ENCODE measurements around the gene FH. TPM values are rescaled to one million over a fixed set of nuclear protein-coding genes. Genes with fewer than 3 reads are reported as not detected.
A peak's percentile ranks its signal among the peaks of the same experiment; 100 is the strongest.

The FH gene
- total RNA-seq, 1 experiment from 2014 or later: 58.3 TPM

DNA sequence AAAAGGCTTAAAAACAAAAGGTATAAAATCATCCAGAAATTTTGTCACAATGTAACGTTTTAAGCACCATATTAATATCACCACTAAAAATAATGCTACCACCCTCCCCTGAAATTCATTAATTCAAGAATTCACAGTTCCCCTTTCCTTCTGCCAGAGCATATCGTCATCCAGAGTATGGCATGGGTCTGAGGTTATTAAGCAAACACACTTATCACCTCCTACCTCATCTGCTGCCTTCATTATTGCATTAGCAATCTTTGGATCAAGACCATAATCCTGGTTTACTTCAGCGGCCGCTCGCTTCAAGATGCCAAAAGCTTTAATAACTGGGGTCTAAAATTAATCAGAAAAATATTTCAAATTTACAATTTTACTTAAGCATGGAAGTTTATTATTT lies 6.2 kb downstream of the FH start:
- H3K36me3 ChIP-seq (ENCODE audit: insufficient read depth, low read length): peaks cover 55% of the 10 kb centered on the region; the same call in 1 of the 2 replicates
- no peak for DNase-seq
- H3K9me2 ChIP-seq (replicated peaks; ENCODE audit: insufficient read depth, low read length): no peaks in the 10 kb centered on the region
- no peaks in the 10 kb centered on the region for H3K27me3 ChIP-seq (ENCODE audit: low read length)
- no peak overlapping the region for H3K4me2 ChIP-seq (ENCODE audit: low read depth, low read length, poor library complexity, severe bottlenecking)
- no peaks in the 10 kb centered on the region for H4K20me1 ChIP-seq (ENCODE audit: insufficient read depth, low read depth, low read length)
- H3K9ac ChIP-seq (ENCODE audit: low read length): no peak overlapping the region
- no peak overlapping the region for H2AFZ ChIP-seq (ENCODE audit: low read length)
- peaks cover 12% of the 10 kb centered on the region for H3K4me1 ChIP-seq (ENCODE audit: low read length)
- H3K9me3 ChIP-seq (ENCODE audit: low read length): no peaks in the 10 kb centered on the region
- H3K79me2 ChIP-seq (ENCODE audit: low read length): peaks cover 66% of the 10 kb centered on the region
- H3K27ac ChIP-seq (ENCODE audit: low read length): no peak overlapping the region
- no peak overlapping the region for H3K4me3 ChIP-seq (ENCODE audit: low read length)

DNA sequence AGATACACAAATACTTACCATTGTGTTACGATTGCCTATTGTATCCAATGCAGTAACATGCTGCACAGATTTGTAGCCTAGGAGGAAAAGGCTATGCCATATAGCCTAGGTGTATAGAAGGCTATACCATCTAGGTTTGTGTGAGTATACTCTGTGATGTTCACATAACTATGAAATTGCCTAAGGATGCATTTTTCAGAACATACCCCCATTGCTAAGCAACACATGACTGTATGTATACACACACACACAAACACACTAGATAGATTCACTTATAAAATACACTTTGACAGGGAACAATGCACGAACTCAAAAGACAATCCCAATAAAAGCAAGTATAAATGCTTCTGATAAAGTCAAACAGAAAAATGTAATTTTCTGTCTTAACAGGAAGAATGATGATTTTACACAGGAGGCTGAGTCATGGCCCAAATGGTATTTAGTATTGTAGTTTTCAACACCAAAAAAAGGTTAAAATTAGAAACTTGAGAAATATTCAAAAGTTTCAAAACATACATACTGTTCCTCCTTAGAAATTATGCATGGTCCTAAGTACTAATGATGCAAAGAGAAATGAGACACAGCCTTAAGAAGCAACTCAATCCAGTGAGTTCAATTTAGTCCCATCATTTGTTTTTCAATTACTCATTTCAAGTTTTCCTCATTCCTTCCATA lies 12.2 kb downstream of the FH start:
- Histone ChIP-seq H3K9me3 (ENCODE audit: low read length) (no peaks in the 10 kb centered on the region), H3K9ac (ENCODE audit: low read length) (no peak overlapping the region), H3K27me3 (ENCODE audit: low read length) (no peaks in the 10 kb centered on the region), H3K27ac (ENCODE audit: low read length) (no peak overlapping the region), H4K20me1 (ENCODE audit: insufficient read depth, low read depth, low read length) (no peaks in the 10 kb centered on the region), H3K4me3 (ENCODE audit: low read length) (no peak overlapping the region), H2AFZ (ENCODE audit: low read length) (no peak overlapping the region), H3K79me2 (ENCODE audit: low read length) (peaks cover 18% of the 10 kb centered on the region), H3K9me2 (replicated peaks; ENCODE audit: insufficient read depth, low read length) (no peaks in the 10 kb centered on the region), H3K4me1 (ENCODE audit: low read length) (no peaks in the 10 kb centered on the region), H3K4me2 (ENCODE audit: low read depth, low read length, poor library complexity, severe bottlenecking) (no peak overlapping the region), H3K36me3 (ENCODE audit: insufficient read depth, low read length) (peaks cover 73% of the 10 kb centered on the region)
- no peak for DNase-seq

DNA sequence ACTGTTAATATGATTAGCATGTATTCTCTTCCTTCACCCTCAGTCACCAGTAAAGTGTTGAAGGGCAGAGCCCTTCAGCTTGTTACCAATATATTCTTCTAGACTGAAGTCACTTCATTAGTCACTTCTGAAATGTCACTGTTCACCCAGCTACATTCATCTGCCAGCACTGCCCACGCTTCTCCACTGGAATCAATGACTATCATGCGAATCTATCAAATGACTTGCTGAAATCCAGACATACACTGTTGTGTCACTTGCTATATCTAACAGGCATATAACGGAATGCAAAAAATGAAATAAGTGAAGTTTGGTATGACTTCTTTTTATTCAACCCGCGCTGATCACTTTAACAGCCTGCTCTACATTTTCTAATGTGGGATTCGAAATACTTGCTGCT lies 16.1 kb downstream of the FH start:
- Histone ChIP-seq H2AFZ (ENCODE audit: low read length) (no peak overlapping the region), H3K27me3 (ENCODE audit: low read length) (no peaks in the 10 kb centered on the region), H3K79me2 (ENCODE audit: low read length) (peaks cover 2% of the 10 kb centered on the region; the same call in 1 of the 2 replicates), H3K4me3 (ENCODE audit: low read length) (no peak overlapping the region), H3K9me2 (replicated peaks; ENCODE audit: insufficient read depth, low read length) (no peaks in the 10 kb centered on the region), H4K20me1 (ENCODE audit: insufficient read depth, low read depth, low read length) (no peaks in the 10 kb centered on the region), H3K9me3 (ENCODE audit: low read length) (no peaks in the 10 kb centered on the region), H3K9ac (ENCODE audit: low read length) (no peak overlapping the region), H3K36me3 (ENCODE audit: insufficient read depth, low read length) (peaks cover 56% of the 10 kb centered on the region), H3K4me2 (ENCODE audit: low read depth, low read length, poor library complexity, severe bottlenecking) (no peak overlapping the region), H3K4me1 (ENCODE audit: low read length) (no peaks in the 10 kb centered on the region), H3K27ac (ENCODE audit: low read length) (no peak overlapping the region)
- DNase-seq: no peak

DNA sequence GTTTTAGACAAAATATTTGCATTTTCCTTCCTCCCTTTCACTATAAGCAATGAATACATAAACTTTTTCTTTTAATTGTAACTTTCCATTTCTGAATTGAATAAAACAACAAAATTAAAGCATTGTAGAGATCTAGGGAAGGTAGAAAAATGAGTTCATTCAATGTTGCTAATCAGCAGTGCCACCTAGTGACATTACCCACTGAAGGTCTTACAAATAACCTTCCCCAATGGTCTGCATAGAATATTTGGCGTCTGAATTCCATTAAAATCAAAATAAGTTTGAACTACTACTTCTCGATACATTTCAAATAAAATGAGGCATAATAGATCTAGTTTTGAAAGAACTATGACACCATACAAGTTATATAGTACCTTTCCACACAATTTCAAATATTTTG lies 19.6 kb downstream of the FH start:
- Histone ChIP-seq H3K4me1 (ENCODE audit: low read length) (no peaks in the 10 kb centered on the region), H3K4me3 (ENCODE audit: low read length) (no peak overlapping the region)
- DNase-seq: peak; percentile 49

GRCh38 chr1:241495741-241496140 lies 23.8 kb downstream of the FH start:
- H3K4me2 ChIP-seq (ENCODE audit: low read depth, low read length, poor library complexity, severe bottlenecking): no peak overlapping the region

More for the DNA sequence above, 19.6 kb downstream of the FH start:
- Histone ChIP-seq H3K9me2 (replicated peaks; ENCODE audit: insufficient read depth, low read length) (no peaks in the 10 kb centered on the region), H3K27ac (ENCODE audit: low read length) (no peak overlapping the region), H3K9ac (ENCODE audit: low read length) (no peak overlapping the region), H3K4me2 (ENCODE audit: low read depth, low read length, poor library complexity, severe bottlenecking) (no peak overlapping the region), H2AFZ (ENCODE audit: low read length) (no peak overlapping the region), H3K79me2 (ENCODE audit: low read length) (no peaks in the 10 kb centered on the region), H3K36me3 (ENCODE audit: insufficient read depth, low read length) (peaks cover 36% of the 10 kb centered on the region; the same call in 1 of the 2 replicates), H3K27me3 (ENCODE audit: low read length) (no peaks in the 10 kb centered on the region), H4K20me1 (ENCODE audit: insufficient read depth, low read depth, low read length) (no peaks in the 10 kb centered on the region), H3K9me3 (ENCODE audit: low read length) (no peaks in the 10 kb centered on the region)

GRCh38 chr1:241488739-241489138 lies 30.8 kb downstream of the FH start:
- Histone ChIP-seq H3K4me2 (ENCODE audit: low read depth, low read length, poor library complexity, severe bottlenecking) (no peak overlapping the region), H3K4me3 (ENCODE audit: low read length) (no peak overlapping the region), H3K36me3 (ENCODE audit: insufficient read depth, low read length) (no peaks in the 10 kb centered on the region), H3K79me2 (ENCODE audit: low read length) (no peaks in the 10 kb centered on the region), H3K9me3 (ENCODE audit: low read length) (no peaks in the 10 kb centered on the region), H3K27ac (ENCODE audit: low read length) (no peak overlapping the region), H3K4me1 (ENCODE audit: low read length) (peaks cover 3% of the 10 kb centered on the region; the same call in 1 of the 2 replicates), H3K27me3 (ENCODE audit: low read length) (no peaks in the 10 kb centered on the region), H4K20me1 (ENCODE audit: insufficient read depth, low read depth, low read length) (no peaks in the 10 kb centered on the region), H2AFZ (ENCODE audit: low read length) (no peak overlapping the region), H3K9ac (ENCODE audit: low read length) (no peak overlapping the region), H3K9me2 (replicated peaks; ENCODE audit: insufficient read depth, low read length) (no peaks in the 10 kb centered on the region)
- no peak for DNase-seq

More at GRCh38 chr1:241495741-241496140, 23.8 kb downstream of the FH start:
- no peaks in the 10 kb centered on the region for H3K79me2 ChIP-seq (ENCODE audit: low read length)
- no peaks in the 10 kb centered on the region for H3K9me3 ChIP-seq (ENCODE audit: low read length)
- no peaks in the 10 kb centered on the region for H3K9me2 ChIP-seq (replicated peaks; ENCODE audit: insufficient read depth, low read length)
- H4K20me1 ChIP-seq (ENCODE audit: insufficient read depth, low read depth, low read length): no peaks in the 10 kb centered on the region
- H3K27ac ChIP-seq (ENCODE audit: low read length): no peak overlapping the region
- no peaks in the 10 kb centered on the region for H3K27me3 ChIP-seq (ENCODE audit: low read length)
- no peak overlapping the region for H3K4me3 ChIP-seq (ENCODE audit: low read length)
- DNase-seq: no peak
- no peak overlapping the region for H3K9ac ChIP-seq (ENCODE audit: low read length)
- no peak overlapping the region for H2AFZ ChIP-seq (ENCODE audit: low read length)
- H3K4me1 ChIP-seq (ENCODE audit: low read length): no peaks in the 10 kb centered on the region
- peaks cover 16% of the 10 kb centered on the region; the same call in 1 of the 2 replicates for H3K36me3 ChIP-seq (ENCODE audit: insufficient read depth, low read length)

DNA sequence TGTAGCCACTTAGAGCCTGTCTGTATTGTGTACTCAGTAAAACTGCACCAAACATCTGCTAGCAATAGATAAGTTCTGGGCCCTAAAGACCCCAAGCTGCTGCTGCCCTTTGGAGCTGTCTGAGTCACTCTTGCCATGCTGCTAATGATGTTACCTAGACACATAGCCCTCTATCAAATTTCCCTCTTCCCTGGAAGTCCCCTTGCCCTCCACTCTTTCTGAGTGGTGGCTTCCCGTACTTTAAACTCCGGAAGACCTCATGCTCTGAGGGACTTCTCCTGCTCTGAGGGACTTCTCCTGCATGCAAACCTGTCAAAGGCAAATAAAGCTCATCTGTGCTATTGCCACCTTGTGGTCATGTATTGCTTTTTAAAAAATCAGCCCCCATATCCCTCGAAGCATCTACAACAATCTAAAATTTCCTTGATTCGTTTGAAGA lies 34.0 kb downstream of the FH start:
- Histone ChIP-seq H3K9me2 (replicated peaks; ENCODE audit: insufficient read depth, low read length) (no peaks in the 10 kb centered on the region), H3K4me3 (ENCODE audit: low read length) (no peak overlapping the region), H3K79me2 (ENCODE audit: low read length) (no peaks in the 10 kb centered on the region), H3K9ac (ENCODE audit: low read length) (no peak overlapping the region), H3K27ac (ENCODE audit: low read length) (no peak overlapping the region), H3K27me3 (ENCODE audit: low read length) (no peaks in the 10 kb centered on the region), H4K20me1 (ENCODE audit: insufficient read depth, low read depth, low read length) (no peaks in the 10 kb centered on the region), H2AFZ (ENCODE audit: low read length) (no peak overlapping the region), H3K9me3 (ENCODE audit: low read length) (no peaks in the 10 kb centered on the region), H3K4me1 (ENCODE audit: low read length) (peaks cover 3% of the 10 kb centered on the region; the same call in 1 of the 2 replicates), H3K36me3 (ENCODE audit: insufficient read depth, low read length) (no peaks in the 10 kb centered on the region), H3K4me2 (ENCODE audit: low read depth, low read length, poor library complexity, severe bottlenecking) (no peak overlapping the region)
- peak; percentile 73 for DNase-seq

- H3K27me3 ChIP-seq (ENCODE audit: low read length): no peaks in the 10 kb centered on the region
- no peak overlapping the region for H3K27ac ChIP-seq (ENCODE audit: low read length)
- H2AFZ ChIP-seq (ENCODE audit: low read length): no peak overlapping the region
- no peak for DNase-seq
- H3K9ac ChIP-seq (ENCODE audit: low read length): no peak overlapping the region
- H3K4me3 ChIP-seq (ENCODE audit: low read length): no peak overlapping the region
- no peak overlapping the region for H3K4me2 ChIP-seq (ENCODE audit: low read depth, low read length, poor library complexity, severe bottlenecking)
- no peaks in the 10 kb centered on the region for H3K9me3 ChIP-seq (ENCODE audit: low read length)
- H3K9me2 ChIP-seq (replicated peaks; ENCODE audit: insufficient read depth, low read length): no peaks in the 10 kb centered on the region
- no peaks in the 10 kb centered on the region for H3K79me2 ChIP-seq (ENCODE audit: low read length)
- no peaks in the 10 kb centered on the region for H3K36me3 ChIP-seq (ENCODE audit: insufficient read depth, low read length)
- peaks cover 3% of the 10 kb centered on the region; the same call in 1 of the 2 replicates for H3K4me1 ChIP-seq (ENCODE audit: low read length)
- no peaks in the 10 kb centered on the region for H4K20me1 ChIP-seq (ENCODE audit: insufficient read depth, low read depth, low read length)
Measured at GRCh38 chr1:241485145-241485544, 34.4 kb downstream of the FH start.

All from Karpas-422 (cell line).